LNCAP (cell line): Measurements from ENCODE around the gene AOPEP.

Source experiments
- CTCF ChIP-seq: fragments of 450-650 bp; IDR thresholded peaks from 2 replicates; pipeline ENCODE4 v1.5.1; 2017; ENCODE audit warnings: mild to moderate bottlenecking

Gene AOPEP

GRCh38 chr9:94967482-94967881 is 241.0 kb downstream of the AOPEP start:
- TF ChIP-seq CTCF: no peak

- no peak for TF ChIP-seq CTCF
Observed at GRCh38 chr9:94971378-94972131, 245.1 kb downstream of the AOPEP start.

GRCh38 chr9:94973451-94973941 is 247.0 kb downstream of the AOPEP start:
- TF ChIP-seq CTCF: no peak

- TF ChIP-seq CTCF: no peak
Observed at GRCh38 chr9:94974154-94974879, 247.8 kb downstream of the AOPEP start.

- no peak for TF ChIP-seq CTCF
Observed at GRCh38 chr9:94975480-94975879, 249.0 kb downstream of the AOPEP start.

- no peak for TF ChIP-seq CTCF
Observed at GRCh38 chr9:94976077-94976476, 249.6 kb downstream of the AOPEP start.

GRCh38 chr9:94977416-94977815 is 250.9 kb downstream of the AOPEP start:
- TF ChIP-seq CTCF: no peak
